Neural cell (in vitro differentiated cells): Measurements from ENCODE around the gene WDHD1. TPM values are rescaled to one million over a fixed set of nuclear protein-coding genes. Genes with fewer than 3 reads are reported as not detected.

Experiments used
- H2AFZ ChIP-seq: fragments of 200-600, 300-800 bp; sonication (generic), shearing (Covaris generic); 2 replicates; pipeline ENCODE4 v1.6.0; 2014; ENCODE audit warnings: low read depth, mild to moderate bottlenecking, antibody characterized with exemption, low read length, moderate library complexity
- H3F3A ChIP-seq: fragments of 200-600 bp; shearing (Covaris generic); 2 replicates; pipeline ENCODE4 v1.6.1; 2016; ENCODE audit warnings: mild to moderate bottlenecking, moderate library complexity, mixed read lengths, antibody characterized with exemption, low read length; ENCODE audit not compliant: insufficient read depth, poor library complexity, severe bottlenecking
- H3K27ac ChIP-seq: fragments of 200-600, 300-800 bp; sonication (generic), shearing (Covaris generic); 2 replicates; pipeline ENCODE4 v1.5.1; 2014; ENCODE audit warnings: mild to moderate bottlenecking, low read length, moderate library complexity
- H3K27me3 ChIP-seq: fragments of 300-800, 200-600 bp; sonication (generic), shearing (Covaris generic); 2 replicates; pipeline ENCODE4 v1.6.0; 2014; ENCODE audit warnings: mild to moderate bottlenecking, low read depth, low read length, moderate library complexity; ENCODE audit not compliant: insufficient read depth
- H3K36me3 ChIP-seq: fragments of 300-800, 200-600 bp; sonication (generic), shearing (Covaris generic); 2 replicates; pipeline ENCODE4 v1.5.1; 2014; ENCODE audit warnings: mild to moderate bottlenecking, antibody characterized with exemption, low read length, moderate library complexity; ENCODE audit not compliant: insufficient read depth
- H3K4me2 ChIP-seq: fragments of 300-800, 200-600 bp; sonication (generic), shearing (Covaris generic); 2 replicates; pipeline ENCODE4 v1.6.0; 2014; ENCODE audit warnings: mild to moderate bottlenecking, low read length
- H3K4me3 ChIP-seq: fragments of 300-800, 200-600 bp; sonication (generic), shearing (Covaris generic); 2 replicates; pipeline ENCODE4 v1.5.1; 2014; ENCODE audit warnings: mild to moderate bottlenecking, low read length, moderate library complexity
- H3K79me2 ChIP-seq: fragments of 200-600 bp; shearing (Covaris generic); replicated peaks from 2 replicates; pipeline ENCODE4 v1.6.0; 2014; ENCODE audit warnings: mild to moderate bottlenecking, low read length, moderate library complexity; ENCODE audit not compliant: insufficient read depth
- H3K9ac ChIP-seq: fragments of 300-800, 200-600 bp; sonication (generic), shearing (Covaris generic); 2 replicates; pipeline ENCODE4 v1.6.1; 2016; ENCODE audit warnings: mild to moderate bottlenecking, low read length, mixed read lengths
- H3K9me2 ChIP-seq: fragments of 200-600 bp; shearing (Covaris generic); 2 replicates; pipeline ENCODE4 v1.6.1; 2016; ENCODE audit warnings: mild to moderate bottlenecking, low read length, mixed read lengths; ENCODE audit not compliant: insufficient read depth
- H3K9me3 ChIP-seq: fragments of 200-600, 300-800 bp; sonication (generic), shearing (Covaris generic); 2 replicates; pipeline ENCODE4 v1.6.1; 2016; ENCODE audit warnings: mild to moderate bottlenecking, mixed run types, low read length, moderate library complexity, mixed read lengths
- H4K20me1 ChIP-seq: fragments of 200-600 bp; shearing (Covaris generic); 2 replicates; pipeline ENCODE4 v1.6.1; 2016; ENCODE audit warnings: mild to moderate bottlenecking, mixed run types; ENCODE audit not compliant: insufficient read depth
- CTCF ChIP-seq: fragments of 450-650 bp; IDR thresholded peaks from 2 replicates; pipeline ENCODE4 v1.5.1; 2014; ENCODE audit warnings: antibody characterized with exemption, mild to moderate bottlenecking, moderate library complexity; ENCODE audit not compliant: poor library complexity, severe bottlenecking
- EP300 ChIP-seq: fragments of 450-650 bp; conservative IDR thresholded peaks from 2 replicates; pipeline ENCODE4 v1.6.1; 2014; ENCODE audit warnings: antibody characterized with exemption, mild to moderate bottlenecking, moderate library complexity; ENCODE audit not compliant: poor library complexity, severe bottlenecking
- EZH2 ChIP-seq: fragments of 200-600, 300-800 bp; shearing (Covaris generic), sonication (generic); IDR thresholded peaks from 2 replicates; pipeline ENCODE4 v1.6.1; 2014; ENCODE audit warnings: antibody characterized with exemption, low read length, borderline replicate concordance, mild to moderate bottlenecking; ENCODE audit not compliant: insufficient read depth, poor library complexity, severe bottlenecking
- MXI1 ChIP-seq: fragments of 450-650 bp; conservative IDR thresholded peaks from 2 replicates; pipeline ENCODE4 v1.6.1; 2014; ENCODE audit warnings: antibody characterized with exemption, mild to moderate bottlenecking; ENCODE audit not compliant: poor library complexity, severe bottlenecking
- POLR2AphosphoS5 ChIP-seq: IDR thresholded peaks from 2 replicates; pipeline ENCODE4 v1.6.1; 2012
- RAD21 ChIP-seq: fragments of 450-650 bp; conservative IDR thresholded peaks from 2 replicates; pipeline ENCODE4 v1.6.1; 2014; ENCODE audit warnings: antibody characterized with exemption, mild to moderate bottlenecking, moderate library complexity
- REST ChIP-seq: IDR thresholded peaks from 2 replicates; pipeline ENCODE4 v1.6.1; 2012; ENCODE audit warnings: borderline replicate concordance
- SMC3 ChIP-seq: fragments of 450-650 bp; conservative IDR thresholded peaks from 2 replicates; pipeline ENCODE4 v1.6.1; 2014; ENCODE audit warnings: antibody characterized with exemption, mild to moderate bottlenecking, moderate library complexity; ENCODE audit not compliant: poor library complexity
- TAF1 ChIP-seq: IDR thresholded peaks from 2 replicates; pipeline ENCODE4 v1.6.1; 2012; ENCODE audit warnings: low read depth
- polyA plus RNA-seq: library from polyadenylated mRNA; depleted of rRNA; stranded (reverse); fragments of >200 nt; gene quantifications from 2 replicates; pipeline ENCODE4 v1.2.3, GENCODE V29; 2014

Gene WDHD1
- polyA plus RNA-seq, 1 donor from 2014 or later, result 8.0 TPM

- no peaks in the 10 kb centered on the region for H3K9me3 ChIP-seq
- no peak overlapping the region for H2AFZ ChIP-seq
- no peaks in the 10 kb centered on the region for H3K79me2 ChIP-seq
- no peak overlapping the region for H3K9ac ChIP-seq
- no peak overlapping the region for H3K4me3 ChIP-seq
- no peaks in the 10 kb centered on the region for H3K27me3 ChIP-seq
- H3K27ac ChIP-seq, result no peak overlapping the region
- TF ChIP-seq EP300, result no peak
- no peaks in the 10 kb centered on the region for H4K20me1 ChIP-seq
- H3K36me3 ChIP-seq, result no peaks in the 10 kb centered on the region
- H3K9me2 ChIP-seq, result no peaks in the 10 kb centered on the region
- no peaks in the 10 kb centered on the region for H3F3A ChIP-seq
- no peak overlapping the region for H3K4me2 ChIP-seq
Observed at GRCh38 chr14:54935100-54935499, 91.8 kb downstream of the WDHD1 start.

- Histone ChIP-seq H2AFZ (no peak overlapping the region), H3K4me2 (no peak overlapping the region), H3K9me2 (no peaks in the 10 kb centered on the region), H3K79me2 (no peaks in the 10 kb centered on the region), H3K27ac (no peak overlapping the region), H3K9me3 (no peaks in the 10 kb centered on the region), H3F3A (no peaks in the 10 kb centered on the region), H3K27me3 (no peaks in the 10 kb centered on the region), H3K4me3 (no peak overlapping the region), H3K36me3 (no peaks in the 10 kb centered on the region), H3K9ac (no peak overlapping the region), H4K20me1 (no peaks in the 10 kb centered on the region)
- TF ChIP-seq EP300 (no peak), CTCF (no peak), RAD21 (no peak), SMC3 (no peak), MXI1 (no peak), REST (no peak), EZH2 (no peak), TAF1 (no peak), POLR2AphosphoS5 (no peak)
Observed at GRCh38 chr14:54933006-54933405, 93.9 kb downstream of the WDHD1 start.

GRCh38 chr14:54931598-54932340 is 95.1 kb downstream of the WDHD1 start:
- Histone ChIP-seq H2AFZ (no peak overlapping the region), H3K4me2 (no peak overlapping the region), H3K9ac (no peak overlapping the region), H3K79me2 (no peaks in the 10 kb centered on the region), H3K27me3 (no peaks in the 10 kb centered on the region), H3K27ac (no peak overlapping the region), H3K36me3 (no peaks in the 10 kb centered on the region), H3K9me2 (no peaks in the 10 kb centered on the region), H4K20me1 (no peaks in the 10 kb centered on the region), H3K9me3 (no peaks in the 10 kb centered on the region), H3F3A (no peaks in the 10 kb centered on the region), H3K4me3 (no peak overlapping the region)
- TF ChIP-seq MXI1 (no peak), POLR2AphosphoS5 (no peak), RAD21 (no peak), TAF1 (no peak), CTCF (no peak), REST (no peak), EZH2 (no peak), EP300 (no peak), SMC3 (no peak)
